BLaER1 treated with 17β-estradiol and CSF1 and Interleukin-3, amounts not matched to agents 10 nM and 100 nM (cell line): Measurements from ENCODE around the gene ACOX2.

ENCODE experiments used
- H3K27ac ChIP-seq, 11 experiments: shearing (Covaris generic); formaldehyde crosslinking; 2 replicates each; pipeline ENCODE4 v1.8.1; 2022
- H3K27me3 ChIP-seq, 11 experiments: shearing (Covaris generic); formaldehyde crosslinking; 2 replicates each; pipeline ENCODE4 v1.8.1; 2022
- H3K36me3 ChIP-seq, 11 experiments: shearing (Covaris generic); formaldehyde crosslinking; 2 replicates each; pipeline ENCODE4 v1.8.1; 2022
- H3K4me1 ChIP-seq, 10 experiments: shearing (Covaris generic); formaldehyde crosslinking; 2 replicates each; pipeline ENCODE4 v1.8.1; 2022
- H3K4me2 ChIP-seq, 11 experiments: shearing (Covaris generic); formaldehyde crosslinking; 2 replicates each; pipeline ENCODE4 v1.8.1; 2022
- H3K4me3 ChIP-seq, 10 experiments: shearing (Covaris generic); formaldehyde crosslinking; 2 replicates each; pipeline ENCODE4 v1.8.1; 2022
- H3K9ac ChIP-seq, 11 experiments: shearing (Covaris generic); formaldehyde crosslinking; 2 replicates each; pipeline ENCODE4 v1.8.1; 2022
- H3K9me3 ChIP-seq, 11 experiments: shearing (Covaris generic); formaldehyde crosslinking; replicated peaks in 1 of 11; 2 replicates each; pipeline ENCODE4 v1.8.1; 2022
- H4K20me1 ChIP-seq, 11 experiments: shearing (Covaris generic); formaldehyde crosslinking; 2 replicates each; pipeline ENCODE4 v1.8.1; 2022
- Cebpa-rat ChIP-seq, 11 experiments: shearing (Covaris generic); IDR thresholded peaks; 2 replicates each; pipeline ENCODE4 v1.8.1; 2022

Gene ACOX2

DNA sequence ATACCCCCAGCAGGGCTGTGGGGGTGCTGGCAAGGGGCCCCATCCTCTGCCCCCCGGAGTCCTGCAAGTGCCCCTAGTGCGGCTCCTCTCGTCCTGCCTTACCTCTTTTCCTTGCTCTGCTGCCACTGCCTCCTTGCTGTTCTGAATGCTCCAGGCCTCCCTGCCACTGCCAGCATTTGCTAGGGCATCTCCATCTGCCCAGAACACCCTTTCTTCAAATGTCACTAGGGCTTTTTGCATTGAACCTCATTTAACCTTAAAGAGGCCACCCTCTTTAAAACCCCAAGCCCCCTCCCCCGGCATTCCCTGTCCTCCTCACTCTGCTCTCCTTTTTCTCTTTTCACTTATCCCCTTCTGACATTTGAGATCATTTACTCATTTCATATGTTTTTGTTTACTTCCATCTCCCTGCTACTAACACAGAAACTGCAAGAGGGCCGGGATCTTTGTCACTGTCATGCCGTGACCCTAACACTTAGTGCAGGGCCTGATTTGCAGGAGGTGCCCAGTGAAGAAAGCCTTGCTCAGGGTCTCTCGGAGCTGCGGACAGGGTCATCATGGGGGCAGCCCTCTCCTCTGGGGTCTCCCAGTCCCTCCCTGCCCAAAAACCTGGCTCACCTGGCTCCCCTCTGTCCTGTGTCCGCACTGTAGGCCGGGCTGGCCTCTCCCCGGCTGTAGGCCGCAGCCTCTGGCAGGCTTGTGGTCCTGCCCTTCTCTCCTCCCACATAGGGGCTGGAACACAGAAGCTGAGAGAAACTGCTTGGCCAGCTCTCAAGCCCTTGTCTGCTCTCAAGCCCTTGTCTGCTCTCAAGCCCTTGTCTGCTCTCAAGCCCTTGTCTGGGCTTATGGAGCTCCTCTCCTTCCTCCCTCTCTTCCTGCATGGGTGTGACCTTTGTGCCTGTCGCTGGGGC lies at the start of gene ACOX2:
Gene ACOX2, minus strand, starts transcription at position 690 of the 911 bp plus-strand sequence. CDS start 2,084 bp downstream, outside the sequence.
- H3K27me3 ChIP-seq: no peaks in the 10 kb centered on the region
- no peaks in the 10 kb centered on the region for H4K20me1 ChIP-seq
- H3K4me1 ChIP-seq: peaks cover 8 to 19% (median 11%) of the 10 kb centered on the region in 10 experiments; a peak in 19 of 20 replicates
- no peak within 1 kb of the TSS for H3K4me3 ChIP-seq
- H3K36me3 ChIP-seq: no peaks in the 10 kb centered on the region
- no peak for TF ChIP-seq Cebpa-rat (IDR thresholded peaks at IDR 0.05)
- H3K9ac ChIP-seq: no peak within 1 kb of the TSS; a peak in 1 of 22 replicates
- no peaks in the 10 kb centered on the region for H3K9me3 ChIP-seq
- no peak within 1 kb of the TSS for H3K4me2 ChIP-seq
- H3K27ac ChIP-seq: no peak within 1 kb of the TSS

DNA sequence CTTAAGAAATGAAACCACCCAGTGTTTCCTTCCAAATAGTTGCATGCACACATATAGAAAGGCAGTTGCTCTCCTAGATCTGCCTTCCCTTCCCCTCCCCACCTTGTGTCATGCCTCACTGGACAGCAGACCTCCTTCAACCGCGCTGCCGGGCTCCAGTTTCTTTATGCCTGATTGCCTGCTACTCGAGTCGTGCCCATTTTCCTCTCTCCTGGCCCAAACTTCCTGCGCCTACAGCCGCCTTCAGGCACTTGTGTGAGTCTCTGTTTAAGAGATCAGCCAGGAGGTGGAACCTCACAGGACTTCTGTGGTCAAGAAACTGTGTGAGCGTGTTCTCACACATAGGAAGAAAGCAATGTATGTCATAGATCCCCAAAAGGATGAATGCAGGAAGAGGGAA lies 49.0 kb upstream of the ACOX2 start:
- TF ChIP-seq Cebpa-rat (IDR thresholded peaks at IDR 0.05): no peak
- H3K27ac ChIP-seq: peak overlapping the region in 3 of 11 experiments; percentile 55 to 59 (median 58); a peak in 5 of 22 replicates
- H3K4me2 ChIP-seq: peak overlapping the region; percentile 89 to 99 (median 92)
- peak overlapping the region; percentile 47 to 70 (median 58) for H3K4me3 ChIP-seq
- H4K20me1 ChIP-seq: 0 out of 22 replicates have a peak, but pooled peaks cover 0 to 6% (median 0%) of the 10 kb centered on the region in 11 experiments
- H3K9me3 ChIP-seq: peaks cover 0 to 5% (median 0%) of the 10 kb centered on the region in 11 experiments; a peak in 1 of 22 replicates
- peaks cover 29 to 48% (median 42%) of the 10 kb centered on the region in 10 experiments for H3K4me1 ChIP-seq
- peak overlapping the region; percentile 1 to 72 (median 59); a peak in 17 of 22 replicates for H3K9ac ChIP-seq
- peaks cover 0 to 6% (median 0%) of the 10 kb centered on the region in 11 experiments; a peak in 2 of 22 replicates for H3K27me3 ChIP-seq
- H3K36me3 ChIP-seq: no peaks in the 10 kb centered on the region

DNA sequence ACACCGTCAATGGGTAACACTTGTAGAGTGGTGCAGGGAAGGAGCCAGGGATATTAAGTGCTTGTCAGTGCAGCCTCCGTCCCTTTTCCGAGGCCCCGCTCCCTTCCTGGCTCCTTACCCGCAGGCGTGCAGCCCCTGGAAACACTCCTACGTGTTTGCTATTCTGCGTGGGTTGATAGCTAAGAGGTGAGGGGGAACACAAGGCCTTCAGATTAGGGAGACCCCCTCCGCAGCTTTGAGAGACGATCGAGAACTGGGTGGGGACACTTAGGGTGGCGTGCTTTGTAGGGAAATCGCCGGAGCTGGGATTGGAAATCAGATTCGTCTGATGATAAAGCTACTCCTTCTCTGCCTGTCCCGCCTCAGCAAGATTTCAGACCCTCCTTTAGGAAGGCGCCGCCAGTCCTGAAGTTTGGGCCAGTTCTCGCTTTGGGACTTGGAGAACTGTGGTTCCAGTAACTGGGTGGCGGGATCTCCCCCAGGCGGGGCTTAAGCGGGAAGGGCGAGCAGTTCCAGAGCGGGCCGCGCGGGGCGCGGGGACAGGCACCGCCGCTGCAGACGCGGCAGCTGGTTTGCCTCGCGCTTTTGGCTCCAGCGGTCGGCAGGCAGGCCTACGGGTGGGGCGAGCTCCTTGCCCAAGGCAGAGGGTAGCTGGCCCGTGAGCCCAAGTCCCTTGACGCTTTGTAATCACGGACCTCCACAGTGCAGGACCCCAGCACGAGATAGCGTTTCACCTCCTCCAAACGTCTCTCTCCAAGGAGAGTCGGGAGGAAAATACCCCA lies 48.2 kb upstream of the ACOX2 start:
- TF ChIP-seq Cebpa-rat (IDR thresholded peaks at IDR 0.05): no peak
- Histone ChIP-seq H3K27me3 (peaks cover 0 to 6% (median 0%) of the 10 kb centered on the region in 11 experiments; a peak in 2 of 22 replicates), H3K9me3 (peaks cover 0 to 5% (median 0%) of the 10 kb centered on the region in 11 experiments; a peak in 1 of 22 replicates), H3K4me2 (peak overlapping the region; percentile 89 to 99 (median 92)), H3K9ac (peak overlapping the region; percentile 1 to 72 (median 59); a peak in 19 of 22 replicates), H4K20me1 (0 out of 22 replicates have a peak, but pooled peaks cover 0 to 6% (median 0%) of the 10 kb centered on the region in 11 experiments), H3K4me3 (peak overlapping the region; percentile 47 to 70 (median 58)), H3K4me1 (peaks cover 28 to 54% (median 48%) of the 10 kb centered on the region in 10 experiments), H3K27ac (peak overlapping the region in 8 of 11 experiments; percentile 19 to 59 (median 46); a peak in 12 of 22 replicates), H3K36me3 (no peaks in the 10 kb centered on the region)

DNA sequence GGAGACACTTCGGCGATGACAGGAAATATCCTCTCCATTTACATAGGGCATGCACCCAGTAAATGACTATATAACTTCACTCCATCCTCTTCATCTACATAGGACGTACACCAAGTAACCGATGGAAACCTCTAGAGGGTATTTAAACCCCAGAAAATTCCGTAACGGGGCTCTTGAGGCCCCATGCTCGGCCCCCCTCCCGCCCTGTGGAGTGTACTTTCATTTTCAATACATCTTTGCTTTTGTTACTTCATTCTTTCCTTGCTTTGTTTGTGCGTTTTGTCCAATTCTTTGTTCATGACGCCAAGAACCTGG lies 47.7 kb upstream of the ACOX2 start:
- Histone ChIP-seq H3K36me3 (no peaks in the 10 kb centered on the region), H3K9ac (peak overlapping the region in 9 of 11 experiments; percentile 46 to 72 (median 67); a peak in 17 of 22 replicates), H3K4me2 (peak overlapping the region; percentile 89 to 99 (median 92)), H3K9me3 (peaks cover 0 to 5% (median 0%) of the 10 kb centered on the region in 11 experiments; a peak in 1 of 22 replicates), H3K27ac (peak overlapping the region in 5 of 11 experiments; percentile 19 to 55 (median 51); a peak in 7 of 22 replicates), H4K20me1 (0 out of 22 replicates have a peak, but pooled peaks cover 0 to 6% (median 0%) of the 10 kb centered on the region in 11 experiments), H3K4me3 (peak overlapping the region; percentile 47 to 70 (median 58)), H3K4me1 (peaks cover 28 to 54% (median 48%) of the 10 kb centered on the region in 10 experiments), H3K27me3 (peaks cover 0 to 6% (median 0%) of the 10 kb centered on the region in 11 experiments; a peak in 2 of 22 replicates)
- TF ChIP-seq Cebpa-rat (IDR thresholded peaks at IDR 0.05): no peak

DNA sequence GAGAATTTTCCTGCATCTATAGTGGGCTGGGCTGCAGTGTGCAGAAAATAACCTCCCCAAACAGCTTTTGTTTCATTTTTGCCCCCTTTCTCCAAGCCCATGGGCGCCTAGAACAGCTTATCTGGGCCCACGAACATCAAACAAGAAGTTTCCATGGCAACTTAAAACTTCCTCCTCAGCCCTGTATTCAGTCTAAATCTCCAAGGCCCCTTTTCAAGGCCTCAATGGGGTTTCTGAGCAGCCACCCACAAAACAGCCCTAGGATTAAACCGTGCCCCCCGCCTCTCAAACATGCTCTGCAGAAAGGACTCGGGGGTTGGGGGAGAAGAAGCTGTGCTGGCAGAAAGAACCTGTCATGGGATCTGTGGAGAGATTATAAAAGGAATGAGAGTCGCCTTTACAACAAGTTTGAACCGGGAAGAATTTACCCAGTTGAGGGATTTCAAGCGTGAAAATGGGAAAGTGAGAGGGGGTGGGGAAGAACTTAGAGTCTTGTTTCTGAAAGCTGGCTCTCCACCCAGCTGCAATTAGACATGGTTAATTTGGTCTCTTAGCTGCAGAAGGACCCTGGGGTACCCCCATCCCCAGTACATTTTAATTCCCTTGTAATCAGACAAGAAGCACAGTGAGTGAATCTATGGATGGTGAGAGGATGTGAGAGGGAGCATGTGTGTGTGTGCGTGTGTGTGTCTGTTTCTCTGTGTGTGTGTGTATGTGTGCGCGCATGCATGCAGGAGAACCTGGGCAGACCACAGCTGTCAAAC lies 44.5 kb upstream of the ACOX2 start:
- Histone ChIP-seq H3K4me3 (peak overlapping the region in 2 of 10 experiments; percentile 6 to 23; a peak in 1 of 20 replicates), H3K4me1 (peaks cover 35 to 51% (median 45%) of the 10 kb centered on the region in 10 experiments), H3K27me3 (peaks cover 0 to 6% (median 0%) of the 10 kb centered on the region in 11 experiments; a peak in 2 of 22 replicates), H3K9ac (peak overlapping the region in 5 of 11 experiments; percentile 1 to 47 (median 9); a peak in 8 of 22 replicates), H3K27ac (peak overlapping the region in 4 of 11 experiments; percentile 21 to 63 (median 28); a peak in 4 of 22 replicates), H3K4me2 (peak overlapping the region; percentile 2 to 90 (median 74); a peak in 21 of 22 replicates), H3K9me3 (no peaks in the 10 kb centered on the region), H3K36me3 (no peaks in the 10 kb centered on the region), H4K20me1 (no peaks in the 10 kb centered on the region)
- no peak for TF ChIP-seq Cebpa-rat (IDR thresholded peaks at IDR 0.05)

DNA sequence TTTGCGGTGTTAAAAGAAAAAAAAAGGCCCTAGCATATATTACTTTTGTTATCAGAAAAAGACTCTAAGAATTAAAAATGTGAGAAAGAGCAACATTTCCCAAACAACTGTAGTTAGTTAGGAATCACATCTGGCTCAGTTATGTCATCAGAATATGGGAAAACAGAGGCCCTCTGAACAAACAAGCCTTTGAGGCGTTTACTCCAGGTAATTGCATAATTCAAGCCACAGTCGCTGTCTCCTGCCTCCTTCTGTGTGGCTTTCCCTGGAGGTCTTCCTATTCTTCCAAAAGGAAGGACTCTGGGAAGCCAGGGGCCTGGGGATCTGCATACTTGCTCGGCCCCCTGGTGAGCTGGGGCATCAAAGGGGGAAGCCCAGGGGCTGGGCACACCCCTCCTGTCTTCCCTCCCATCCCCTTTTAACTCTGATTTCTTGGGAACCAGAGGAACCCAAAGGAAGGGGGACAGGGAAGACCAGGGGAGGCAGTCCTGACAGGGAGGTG lies 43.9 kb upstream of the ACOX2 start:
- H3K4me2 ChIP-seq: peak overlapping the region in 10 of 11 experiments; percentile 38 to 90 (median 74); a peak in 19 of 22 replicates

DNA sequence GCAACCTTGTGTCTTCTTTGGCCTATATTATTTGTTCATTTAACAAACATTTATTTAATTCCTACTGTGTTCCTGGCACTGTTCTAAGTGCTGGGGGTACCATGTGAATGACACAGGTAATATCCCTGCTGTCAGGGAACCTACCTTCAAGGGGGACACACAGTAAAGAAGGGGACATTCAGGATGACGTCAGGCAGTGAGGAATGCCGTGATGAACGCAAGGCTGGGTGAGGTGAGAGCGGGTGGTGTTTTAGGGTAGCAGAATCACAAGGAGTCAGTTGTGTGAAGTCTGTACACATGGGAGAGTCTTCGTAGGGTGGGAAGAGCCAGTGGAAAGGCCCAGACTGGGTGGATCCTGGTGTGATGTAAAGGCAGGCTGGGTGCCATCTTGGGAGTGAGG lies 41.9 kb upstream of the ACOX2 start:
- Histone ChIP-seq H3K36me3 (no peaks in the 10 kb centered on the region), H3K9ac (no peak overlapping the region), H3K4me2 (no peak overlapping the region), H3K27me3 (no peaks in the 10 kb centered on the region), H4K20me1 (no peaks in the 10 kb centered on the region), H3K4me3 (no peak overlapping the region), H3K9me3 (no peaks in the 10 kb centered on the region), H3K4me1 (peaks cover 18 to 31% (median 25%) of the 10 kb centered on the region in 10 experiments), H3K27ac (no peak overlapping the region)
- TF ChIP-seq Cebpa-rat (IDR thresholded peaks at IDR 0.05): no peak

More for the DNA sequence above, 43.9 kb upstream of the ACOX2 start:
- H3K27ac ChIP-seq: peak overlapping the region in 2 of 11 experiments; percentile 28 to 63; a peak in 2 of 22 replicates
- no peak for TF ChIP-seq Cebpa-rat (IDR thresholded peaks at IDR 0.05)
- peaks cover 32 to 45% (median 38%) of the 10 kb centered on the region in 10 experiments for H3K4me1 ChIP-seq
- H3K27me3 ChIP-seq: peaks cover 0 to 6% (median 0%) of the 10 kb centered on the region in 11 experiments; a peak in 2 of 22 replicates
- no peaks in the 10 kb centered on the region for H4K20me1 ChIP-seq
- H3K4me3 ChIP-seq: no peak overlapping the region
- no peaks in the 10 kb centered on the region for H3K9me3 ChIP-seq
- H3K9ac ChIP-seq: peak overlapping the region in 5 of 11 experiments; percentile 1 to 47 (median 9); a peak in 5 of 22 replicates
- no peaks in the 10 kb centered on the region for H3K36me3 ChIP-seq
